ENCODE data around the gene HIP1.

HIP1 gene

GRCh38 chr7:75657866-75658265 lies 80.9 kb downstream of the HIP1 start:
- no peaks in the 10 kb centered on the region for H3F3A ChIP-seq (ENCODE audit: insufficient read depth)
- no peaks in the 10 kb centered on the region for H4K20me1 ChIP-seq (ENCODE audit: low read depth, low read length)
- H3K27ac ChIP-seq (ENCODE audit: low read depth, low read length) = no peak overlapping the region
- H3K9me2 ChIP-seq (replicated peaks; ENCODE audit: insufficient read depth, low read length) = no peaks in the 10 kb centered on the region
- H3K36me3 ChIP-seq (ENCODE audit: low read length) = no peaks in the 10 kb centered on the region
- no peak overlapping the region for H3K4me3 ChIP-seq (ENCODE audit: insufficient read depth, low read length, poor library complexity, severe bottlenecking)
- H2AFZ ChIP-seq (ENCODE audit: low read depth, low read length, severe bottlenecking) = no peak overlapping the region
- no peaks in the 10 kb centered on the region for H3K79me2 ChIP-seq (ENCODE audit: insufficient read depth, low read length)
- TF ChIP-seq CTCF (IDR thresholded peaks at IDR 0.05; ENCODE audit: insufficient read depth, low read length, poor library complexity, severe bottlenecking) (no peak), EZH2phosphoT487 (conservative IDR thresholded peaks at IDR 0.05; ENCODE audit: low read length) (no peak)
- no peaks in the 10 kb centered on the region for H3K27me3 ChIP-seq (ENCODE audit: low read length)
- no peak overlapping the region for H3K9ac ChIP-seq (ENCODE audit: low read length)
- H3K4me2 ChIP-seq (ENCODE audit: low read depth, low read length, poor library complexity, severe bottlenecking) = no peak overlapping the region
- H3K9me3 ChIP-seq (ENCODE audit: insufficient read depth, low read length) = no peaks in the 10 kb centered on the region

- Histone ChIP-seq H2AFZ (ENCODE audit: low read depth, low read length, severe bottlenecking) (no peak overlapping the region), H3K27me3 (ENCODE audit: low read length) (no peaks in the 10 kb centered on the region), H4K20me1 (ENCODE audit: low read depth, low read length) (no peaks in the 10 kb centered on the region), H3K9me3 (ENCODE audit: insufficient read depth, low read length) (no peaks in the 10 kb centered on the region), H3K36me3 (ENCODE audit: low read length) (no peaks in the 10 kb centered on the region), H3K4me3 (ENCODE audit: insufficient read depth, low read length, poor library complexity, severe bottlenecking) (no peak overlapping the region), H3K27ac (ENCODE audit: low read depth, low read length) (no peak overlapping the region), H3K9ac (ENCODE audit: low read length) (no peak overlapping the region), H3F3A (ENCODE audit: insufficient read depth) (no peaks in the 10 kb centered on the region), H3K9me2 (replicated peaks; ENCODE audit: insufficient read depth, low read length) (no peaks in the 10 kb centered on the region), H3K4me2 (ENCODE audit: low read depth, low read length, poor library complexity, severe bottlenecking) (no peak overlapping the region), H3K79me2 (ENCODE audit: insufficient read depth, low read length) (no peaks in the 10 kb centered on the region)
- TF ChIP-seq EZH2phosphoT487 (conservative IDR thresholded peaks at IDR 0.05; ENCODE audit: low read length) (no peak), CTCF (IDR thresholded peaks at IDR 0.05; ENCODE audit: insufficient read depth, low read length, poor library complexity, severe bottlenecking) (no peak)
These were observed 82.0 kb downstream of the HIP1 start for GRCh38 chr7:75656740-75657139.

DNA sequence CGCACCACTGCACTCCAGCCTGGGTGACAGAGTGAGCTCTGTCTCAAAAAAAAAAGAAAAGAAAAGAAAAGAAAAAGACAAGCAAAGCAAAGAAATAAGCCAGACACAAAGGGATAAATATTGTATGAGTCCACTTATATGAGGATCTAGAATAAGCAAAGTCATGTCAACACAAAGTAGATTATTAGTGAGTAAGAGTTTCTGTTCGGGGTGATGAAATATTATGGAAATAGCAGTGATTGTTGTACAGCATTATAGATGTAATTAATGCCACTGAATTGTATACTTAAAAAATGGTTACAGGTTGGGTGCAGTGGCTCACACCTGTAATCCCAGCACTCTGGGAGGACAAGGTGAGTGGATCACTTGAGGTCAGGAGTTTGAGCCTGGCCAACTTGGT lies 83.2 kb downstream of the HIP1 start:
- Histone ChIP-seq H2AFZ (ENCODE audit: low read depth, low read length, severe bottlenecking) (no peak overlapping the region), H3K4me2 (ENCODE audit: low read depth, low read length, poor library complexity, severe bottlenecking) (no peak overlapping the region), H3K9me2 (replicated peaks; ENCODE audit: insufficient read depth, low read length) (no peaks in the 10 kb centered on the region), H3K9ac (ENCODE audit: low read length) (no peak overlapping the region), H4K20me1 (ENCODE audit: low read depth, low read length) (no peaks in the 10 kb centered on the region), H3K4me3 (ENCODE audit: insufficient read depth, low read length, poor library complexity, severe bottlenecking) (no peak overlapping the region), H3K27ac (ENCODE audit: low read depth, low read length) (no peak overlapping the region), H3K79me2 (ENCODE audit: insufficient read depth, low read length) (no peaks in the 10 kb centered on the region), H3F3A (ENCODE audit: insufficient read depth) (no peaks in the 10 kb centered on the region), H3K9me3 (ENCODE audit: insufficient read depth, low read length) (no peaks in the 10 kb centered on the region), H3K27me3 (ENCODE audit: low read length) (no peaks in the 10 kb centered on the region), H3K36me3 (ENCODE audit: low read length) (no peaks in the 10 kb centered on the region)
- TF ChIP-seq EZH2phosphoT487 (conservative IDR thresholded peaks at IDR 0.05; ENCODE audit: low read length) (no peak), CTCF (IDR thresholded peaks at IDR 0.05; ENCODE audit: insufficient read depth, low read length, poor library complexity, severe bottlenecking) (no peak)

GRCh38 chr7:75654855-75655254 lies 83.9 kb downstream of the HIP1 start:
- no peak overlapping the region for H3K9ac ChIP-seq (ENCODE audit: low read length)
- H3K79me2 ChIP-seq (ENCODE audit: insufficient read depth, low read length) = no peaks in the 10 kb centered on the region
- no peak overlapping the region for H3K27ac ChIP-seq (ENCODE audit: low read depth, low read length)
- no peak overlapping the region for H2AFZ ChIP-seq (ENCODE audit: low read depth, low read length, severe bottlenecking)
- H3F3A ChIP-seq (ENCODE audit: insufficient read depth) = no peaks in the 10 kb centered on the region
- H3K9me3 ChIP-seq (ENCODE audit: insufficient read depth, low read length) = no peaks in the 10 kb centered on the region
- no peaks in the 10 kb centered on the region for H3K36me3 ChIP-seq (ENCODE audit: low read length)
- no peaks in the 10 kb centered on the region for H3K27me3 ChIP-seq (ENCODE audit: low read length)
- no peak overlapping the region for H3K4me2 ChIP-seq (ENCODE audit: low read depth, low read length, poor library complexity, severe bottlenecking)
- H3K9me2 ChIP-seq (replicated peaks; ENCODE audit: insufficient read depth, low read length) = no peaks in the 10 kb centered on the region
- no peak for TF ChIP-seq EZH2phosphoT487 (conservative IDR thresholded peaks at IDR 0.05; ENCODE audit: low read length)
- TF ChIP-seq CTCF (IDR thresholded peaks at IDR 0.05; ENCODE audit: insufficient read depth, low read length, poor library complexity, severe bottlenecking) = no peak
- no peaks in the 10 kb centered on the region for H4K20me1 ChIP-seq (ENCODE audit: low read depth, low read length)
- no peak overlapping the region for H3K4me3 ChIP-seq (ENCODE audit: insufficient read depth, low read length, poor library complexity, severe bottlenecking)

Measured in SU-DHL-6 (cell line).